Endothelial cell of umbilical vein (primary cell): ENCODE data around the gene ANAPC2. TPM values are rescaled to one million over a fixed set of nuclear protein-coding genes. Genes with fewer than 3 reads are reported as not detected.

Experiments used
- BruUV-seq: library from RNA; stranded (reverse); fragments of 400-500 nt; replicated peaks from 2 replicates; lab custom pipeline; 2021; lab: Mats Ljungman, UMichigan
- CTCF ChIA-PET: fragments of 300-600, 350-600 bp; sonication (Branson Sonifier 250); formaldehyde crosslinking; loops from one replicate; lab custom pipeline; 2021; ENCODE audit warnings: antibody characterized with exemption, inconsistent platforms; lab: Charles Lee
- POLR2A ChIA-PET: fragments of 300-600, 350-600 bp; sonication (Branson Sonifier 250); formaldehyde crosslinking; loops from one replicate; lab custom pipeline; 2021; ENCODE audit warnings: antibody characterized with exemption, inconsistent platforms; lab: Charles Lee
- DNase-seq: peaks from one replicate; pipeline ENCODE4 v3.0.0-alpha.2; 2011; ENCODE audit warnings: low read depth, low spot score
- FAIRE-seq: peaks from 2 replicates; lab custom pipeline; 2011; peaks lifted over from hg19 to GRCh38; lab: Jason Lieb, UNC
- H2AFZ ChIP-seq: 2 replicates; pipeline ENCODE4 v1.6.0; 2012; ENCODE audit warnings: low read depth, low read length, control low read depth, inconsistent platforms
- H3K27ac ChIP-seq: 2 replicates; pipeline ENCODE4 v1.5.1; 2011; ENCODE audit warnings: low read depth, mild to moderate bottlenecking, control low read depth, low read length, moderate library complexity; ENCODE audit not compliant: insufficient read depth
- H3K27me3 ChIP-seq, 2 experiments: 2 replicates each; pipeline versions ENCODE4 v1.6.0 to v1.6.1; 2011; ENCODE audit warnings: low read length in 2 of 2, mixed read lengths in 1 of 2; ENCODE audit not compliant: control insufficient read depth in 2 of 2, insufficient read depth in 2 of 2
- H3K36me3 ChIP-seq, 2 experiments: 2 replicates in 1 of 2; 3 replicates in 1 of 2; pipeline ENCODE4 v1.5.1; 2011; ENCODE audit warnings: low read length in 2 of 2, mild to moderate bottlenecking in 1 of 2, moderate library complexity in 1 of 2; ENCODE audit not compliant: control insufficient read depth in 2 of 2, insufficient read depth in 2 of 2; ENCODE audit errors: extremely low read depth in 1 of 2
- H3K4me1 ChIP-seq: 3 replicates; pipeline ENCODE4 v1.5.1; 2011; ENCODE audit warnings: mild to moderate bottlenecking, low read length; ENCODE audit not compliant: control insufficient read depth, insufficient read depth; ENCODE audit errors: extremely low read depth
- H3K4me2 ChIP-seq: 2 replicates; pipeline ENCODE4 v1.6.1; 2011; ENCODE audit warnings: low read length, control low read depth, mixed read lengths; ENCODE audit not compliant: insufficient read depth
- H3K4me3 ChIP-seq, 3 experiments: fragments of 200-600 bp in 1 of 3; sonication (generic), shearing (Covaris generic) in 1 of 3; replicated peaks in 1 of 3; 2 replicates each; pipeline ENCODE4 v1.5.1; 2011 to 2016; ENCODE audit warnings: control low read depth in 3 of 3, low read length in 3 of 3, mild to moderate bottlenecking in 2 of 3, inconsistent platforms in 1 of 3, low read depth in 1 of 3, moderate library complexity in 1 of 3; ENCODE audit not compliant: insufficient read depth in 1 of 3
- H3K79me2 ChIP-seq: 2 replicates; pipeline ENCODE4 v1.6.0; 2012; ENCODE audit warnings: low read length, inconsistent platforms; ENCODE audit not compliant: control insufficient read depth, insufficient read depth
- H3K9ac ChIP-seq: replicated peaks from 2 replicates; pipeline ENCODE3; 2011; ENCODE audit warnings: low read length, control low read depth; ENCODE audit not compliant: insufficient read depth; ENCODE audit errors: extremely low read depth
- H3K9me1 ChIP-seq: replicated peaks from 3 replicates; pipeline ENCODE4 v1.6.0; 2011; ENCODE audit warnings: mild to moderate bottlenecking, low read length; ENCODE audit not compliant: control insufficient read depth, insufficient read depth; ENCODE audit errors: extremely low read depth
- H3K9me3 ChIP-seq: replicated peaks from 2 replicates; pipeline ENCODE4 v1.5.1; 2012; ENCODE audit warnings: low read length, inconsistent platforms; ENCODE audit not compliant: control insufficient read depth, insufficient read depth
- H4K20me1 ChIP-seq: replicated peaks from 2 replicates; pipeline ENCODE3; 2011; ENCODE audit warnings: mild to moderate bottlenecking, low read length; ENCODE audit not compliant: control insufficient read depth, insufficient read depth; ENCODE audit errors: extremely low read depth
- CTCF ChIP-seq, 2 donors: IDR thresholded peaks; 1 replicate in 1 of 2; 2 replicates in 1 of 2; pipeline ENCODE4 v1.5.1; 2011; ENCODE audit warnings: low read length in 2 of 2, mild to moderate bottlenecking in 2 of 2, moderate library complexity in 2 of 2, control low read depth in 1 of 2, inconsistent platforms in 1 of 2, low read depth in 1 of 2; ENCODE audit not compliant: insufficient read depth in 1 of 2; ENCODE audit errors: extremely low read depth in 1 of 2
- EZH2 ChIP-seq: IDR thresholded peaks from 2 replicates; pipeline ENCODE4 v1.6.1; 2012; ENCODE audit warnings: borderline replicate concordance, low read depth, mild to moderate bottlenecking, moderate library complexity, low read length, inconsistent platforms; ENCODE audit not compliant: severe bottlenecking
- FOS ChIP-seq: IDR thresholded peaks from 2 replicates; pipeline ENCODE4 v1.6.1; 2011; ENCODE audit warnings: mild to moderate bottlenecking, low read length, moderate library complexity, borderline replicate concordance; ENCODE audit not compliant: insufficient read depth
- GATA2 ChIP-seq: IDR thresholded peaks from 2 replicates; pipeline ENCODE4 v1.7.0; 2011; ENCODE audit warnings: low read depth, mild to moderate bottlenecking, moderate library complexity, mixed read lengths, low read length; ENCODE audit not compliant: insufficient read length, insufficient read depth
- JUN ChIP-seq: IDR thresholded peaks from 2 replicates; pipeline ENCODE4 v1.6.1; 2011; ENCODE audit warnings: borderline replicate concordance, low read depth; ENCODE audit not compliant: insufficient read length, insufficient read depth
- MAX ChIP-seq: IDR thresholded peaks from 2 replicates; pipeline ENCODE4 v1.6.1; 2011; ENCODE audit not compliant: insufficient read depth, insufficient read length
- MYC ChIP-seq: IDR thresholded peaks from one replicate; pipeline ENCODE4 v1.6.1; 2011; ENCODE audit warnings: mild to moderate bottlenecking, low read depth, low read length
- POLR2A ChIP-seq: IDR thresholded peaks from 2 replicates; pipeline ENCODE4 v1.6.1; 2012; ENCODE audit warnings: low read depth, mild to moderate bottlenecking, control low read depth, low read length
- POLR2AphosphoS5 ChIP-seq: IDR thresholded peaks from 2 replicates; pipeline ENCODE4 v1.6.1; 2012; ENCODE audit warnings: low read depth, mild to moderate bottlenecking, control low read depth, low read length, moderate library complexity; ENCODE audit not compliant: insufficient read depth
- dilution Hi-C: fragments of 300-500 bp; cut with MboI; formaldehyde crosslinking; loops from one replicate; pipeline ENCODE4 v1.15.0; 2019; ENCODE audit warnings: low sequenced_read_pairs; ENCODE audit not compliant: extremely low pct_ligation_motif_present
- intact Hi-C: fragments of 100-400 bp; cut with micrococcal nuclease; formaldehyde crosslinking; loops from one replicate; pipeline ENCODE4 v1.10.0; 2022
- polyA plus RNA-seq, 4 experiments: library from polyadenylated mRNA; depleted of rRNA in 3 of 4; stranded (reverse) in 3 of 4; unstranded in 1 of 4; fragments of >200 nt; gene quantifications; 2 replicates each; pipeline versions ENCODE4 v1.2.1 to v1.2.3, GENCODE V29; 2011 to 2012; ENCODE audit warnings: missing spikeins in 1 of 4
- total RNA-seq: library from RNA; stranded (reverse); gene quantifications from 2 replicates; pipeline ENCODE4 v1.2.3, GENCODE V29; 2021

Gene ANAPC2
- total and polyA plus RNA-seq, 2 donors (not counting 3 experiments of a cell fraction or from before 2014, with no cell fraction given) = 44.8 to 69.2 TPM

GRCh38 chr9:137204731-137205125 is 16.4 kb upstream of the ANAPC2 start:
- H2AFZ ChIP-seq = peak overlapping the region; percentile 61
- H3K4me1 ChIP-seq = peaks cover 26% of the 10 kb centered on the region
- peak overlapping the region; percentile 73 for H3K4me2 ChIP-seq
- TF ChIP-seq POLR2A (no peak), MAX (no peak), CTCF (IDR thresholded peaks at IDR 0.05; ENCODE audit: extremely low read depth in 1 of 2, insufficient read depth in 1 of 2, low read depth in 1 of 2, low read length in 2 of 2) (no peak), POLR2AphosphoS5 (no peak), FOS (no peak), MYC (no peak), JUN (no peak), EZH2 (no peak), GATA2 (no peak)
- dilution Hi-C loops (no loop called here), intact Hi-C loops (loop anchor here (2.0 kb wide), 1 partner anchor 16 kb away; the partner anchor contains the start of genes ANAPC2 and SSNA1)
- ChIA-PET POLR2A (interaction anchor here (1.4 kb wide), 1 partner anchor 16 kb away, joined by 4 read pairs; the partner anchor contains the start of gene SSNA1), CTCF (interaction anchor here (1.0 to 2.1 kb wide), 6 partner anchors 9 to 35 kb away, joined by 3 to 13 read pairs (median 6); partner anchors contain the start of genes LRRC26, RNF208, RNF224 and SSNA1)
- FAIRE-seq (no peak), DNase-seq (no peak)
- H3K4me3 ChIP-seq = peak overlapping the region; percentile 61 to 68 (median 62)
- H3K9ac ChIP-seq = peak overlapping the region; percentile 85
- peaks cover 35% of the 10 kb centered on the region for H3K79me2 ChIP-seq
- peak overlapping the region; percentile 23 for H3K27ac ChIP-seq
- peaks cover 0 to 5% of the 10 kb centered on the region in 2 experiments for H3K36me3 ChIP-seq
- no peaks in the 10 kb centered on the region for H4K20me1 ChIP-seq
- no TSS peak for BruUV-seq
- no peaks in the 10 kb centered on the region for H3K9me1 ChIP-seq
- no peaks in the 10 kb centered on the region for H3K27me3 ChIP-seq
- H3K9me3 ChIP-seq = no peaks in the 10 kb centered on the region
